DND-41 (cell line): Measurements from ENCODE around the gene SPATA19.
A peak's percentile ranks its signal among the peaks of the same experiment; 100 is the strongest.

Experiments
- ATAC-seq: fragments of 200-7000 bp; cut with Tn5 transposase; 3 replicates; pipeline ENCODE4 v1.9.1; 2021; ENCODE audit warnings: low read depth; ENCODE audit not compliant: insufficient read depth
- DNase-seq: peaks from one replicate; pipeline ENCODE4 v3.0.0-alpha.2; 2020
- H2AFZ ChIP-seq: 2 replicates; pipeline ENCODE4 v1.6.0; 2012; ENCODE audit warnings: low read depth, low read length
- H3K27ac ChIP-seq: 2 replicates; pipeline ENCODE4 v1.5.1; 2012; ENCODE audit warnings: low read length, inconsistent platforms
- H3K27me3 ChIP-seq: fragments of 200-600 bp; sonication (generic); 2 replicates; pipeline ENCODE4 v1.6.0; 2012; ENCODE audit warnings: low read length, mild to moderate bottlenecking, inconsistent platforms; ENCODE audit not compliant: insufficient read depth, poor library complexity
- H3K36me3 ChIP-seq: 2 replicates; pipeline ENCODE4 v1.5.1; 2012; ENCODE audit warnings: low read length, inconsistent platforms; ENCODE audit not compliant: insufficient read depth
- H3K4me1 ChIP-seq: 2 replicates; pipeline ENCODE4 v1.5.1; 2012; ENCODE audit warnings: mild to moderate bottlenecking, low read length; ENCODE audit not compliant: insufficient read depth
- H3K4me2 ChIP-seq: 2 replicates; pipeline ENCODE4 v1.6.0; 2012; ENCODE audit warnings: mild to moderate bottlenecking, moderate library complexity, low read length, inconsistent platforms; ENCODE audit not compliant: insufficient read depth
- H3K4me3 ChIP-seq, 2 experiments: fragments of 200-600 bp in 1 of 2; shearing (Covaris generic) in 1 of 2; 2 replicates each; pipeline ENCODE4 v1.5.1; 2012 to 2016; ENCODE audit warnings: inconsistent platforms in 2 of 2, low read length in 2 of 2, mild to moderate bottlenecking in 2 of 2, low read depth in 1 of 2, moderate library complexity in 1 of 2
- H3K79me2 ChIP-seq: 2 replicates; pipeline ENCODE4 v1.6.0; 2012; ENCODE audit warnings: low read length, inconsistent platforms; ENCODE audit not compliant: insufficient read depth
- H3K9ac ChIP-seq: 2 replicates; pipeline ENCODE4 v1.6.0; 2012; ENCODE audit warnings: low read depth, mild to moderate bottlenecking, inconsistent platforms, low read length, moderate library complexity
- H3K9me3 ChIP-seq: 2 replicates; pipeline ENCODE4 v1.5.1; 2012; ENCODE audit warnings: low read length, moderate library complexity, mild to moderate bottlenecking, inconsistent platforms; ENCODE audit not compliant: insufficient read depth, severe bottlenecking
- H4K20me1 ChIP-seq: 2 replicates; pipeline ENCODE4 v1.6.0; 2012; ENCODE audit warnings: low read length; ENCODE audit not compliant: insufficient read depth
- EZH2 ChIP-seq: IDR thresholded peaks from 3 replicates; pipeline ENCODE4 v1.6.1; 2012; ENCODE audit warnings: borderline replicate concordance, low read depth, mild to moderate bottlenecking, moderate library complexity, low read length, inconsistent platforms; ENCODE audit not compliant: severe bottlenecking
- TF ChIP-seq, protein P1 (sequence below): IDR thresholded peaks from 2 replicates; pipeline ENCODE4 v1.5.1; 2012; ENCODE audit warnings: borderline replicate concordance, low read length, moderate library complexity, mild to moderate bottlenecking; ENCODE audit not compliant: poor library complexity, severe bottlenecking; ENCODE audit errors: extremely low read depth

The SPATA19 gene

DNA sequence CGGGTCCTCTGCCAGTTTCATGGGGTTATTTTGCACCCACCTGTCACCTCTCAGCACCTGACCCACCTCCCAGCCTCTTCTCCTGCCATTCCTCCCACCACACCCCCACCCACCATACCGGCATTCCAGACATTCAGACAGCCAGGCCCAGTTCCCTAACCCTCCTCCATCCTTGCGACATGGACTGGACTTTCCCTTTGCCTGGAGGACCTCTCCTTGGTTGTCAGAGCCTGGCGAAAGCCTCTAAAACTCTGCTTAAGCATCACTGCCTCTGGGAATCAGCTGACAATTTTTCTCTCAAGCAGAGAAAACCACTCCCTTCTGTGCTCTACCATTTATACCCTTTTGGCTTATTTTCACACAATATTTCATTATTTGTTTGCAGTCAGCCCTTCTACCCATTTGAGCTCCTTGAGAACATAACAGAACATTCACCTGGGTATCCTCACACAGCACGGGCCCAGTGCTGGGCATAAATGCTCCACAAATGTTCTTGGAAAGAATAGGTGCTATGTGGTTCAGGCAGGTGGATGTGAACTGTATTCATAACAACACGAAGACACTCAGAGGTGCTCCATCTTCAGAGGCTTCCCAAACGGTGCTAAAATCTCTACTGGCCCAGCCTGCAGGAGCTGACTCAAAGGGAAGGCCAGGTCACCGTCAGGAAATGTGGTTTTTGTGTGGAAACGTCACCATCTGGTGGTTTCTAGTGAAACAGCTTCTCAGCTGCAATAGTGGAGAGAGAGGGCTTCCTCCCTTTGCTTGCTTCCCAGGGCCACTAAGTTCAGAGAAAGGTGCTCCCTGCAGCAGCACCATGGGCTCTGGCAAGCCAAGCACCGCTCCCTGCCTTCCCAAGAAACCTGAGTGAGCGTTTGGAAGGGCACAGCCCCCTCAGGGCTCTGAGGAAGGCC lies 10.4 kb downstream of the SPATA19 start:
- Histone ChIP-seq H2AFZ (peak overlapping the region; percentile 28; the same call in 1 of the 2 replicates), H3K79me2 (no peaks in the 10 kb centered on the region), H3K4me3 (no peak overlapping the region), H3K4me2 (no peak overlapping the region), H3K27ac (no peak overlapping the region), H4K20me1 (no peaks in the 10 kb centered on the region), H3K27me3 (no peaks in the 10 kb centered on the region), H3K9me3 (no peaks in the 10 kb centered on the region), H3K4me1 (no peaks in the 10 kb centered on the region), H3K36me3 (no peaks in the 10 kb centered on the region), H3K9ac (no peak overlapping the region)
- TF ChIP-seq EZH2: no peak
- TF ChIP-seq, protein P1, sequence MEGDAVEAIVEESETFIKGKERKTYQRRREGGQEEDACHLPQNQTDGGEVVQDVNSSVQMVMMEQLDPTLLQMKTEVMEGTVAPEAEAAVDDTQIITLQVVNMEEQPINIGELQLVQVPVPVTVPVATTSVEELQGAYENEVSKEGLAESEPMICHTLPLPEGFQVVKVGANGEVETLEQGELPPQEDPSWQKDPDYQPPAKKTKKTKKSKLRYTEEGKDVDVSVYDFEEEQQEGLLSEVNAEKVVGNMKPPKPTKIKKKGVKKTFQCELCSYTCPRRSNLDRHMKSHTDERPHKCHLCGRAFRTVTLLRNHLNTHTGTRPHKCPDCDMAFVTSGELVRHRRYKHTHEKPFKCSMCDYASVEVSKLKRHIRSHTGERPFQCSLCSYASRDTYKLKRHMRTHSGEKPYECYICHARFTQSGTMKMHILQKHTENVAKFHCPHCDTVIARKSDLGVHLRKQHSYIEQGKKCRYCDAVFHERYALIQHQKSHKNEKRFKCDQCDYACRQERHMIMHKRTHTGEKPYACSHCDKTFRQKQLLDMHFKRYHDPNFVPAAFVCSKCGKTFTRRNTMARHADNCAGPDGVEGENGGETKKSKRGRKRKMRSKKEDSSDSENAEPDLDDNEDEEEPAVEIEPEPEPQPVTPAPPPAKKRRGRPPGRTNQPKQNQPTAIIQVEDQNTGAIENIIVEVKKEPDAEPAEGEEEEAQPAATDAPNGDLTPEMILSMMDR: peak; percentile 89
- DNase-seq (peak; percentile 69), ATAC-seq (peak; percentile 94)

DNA sequence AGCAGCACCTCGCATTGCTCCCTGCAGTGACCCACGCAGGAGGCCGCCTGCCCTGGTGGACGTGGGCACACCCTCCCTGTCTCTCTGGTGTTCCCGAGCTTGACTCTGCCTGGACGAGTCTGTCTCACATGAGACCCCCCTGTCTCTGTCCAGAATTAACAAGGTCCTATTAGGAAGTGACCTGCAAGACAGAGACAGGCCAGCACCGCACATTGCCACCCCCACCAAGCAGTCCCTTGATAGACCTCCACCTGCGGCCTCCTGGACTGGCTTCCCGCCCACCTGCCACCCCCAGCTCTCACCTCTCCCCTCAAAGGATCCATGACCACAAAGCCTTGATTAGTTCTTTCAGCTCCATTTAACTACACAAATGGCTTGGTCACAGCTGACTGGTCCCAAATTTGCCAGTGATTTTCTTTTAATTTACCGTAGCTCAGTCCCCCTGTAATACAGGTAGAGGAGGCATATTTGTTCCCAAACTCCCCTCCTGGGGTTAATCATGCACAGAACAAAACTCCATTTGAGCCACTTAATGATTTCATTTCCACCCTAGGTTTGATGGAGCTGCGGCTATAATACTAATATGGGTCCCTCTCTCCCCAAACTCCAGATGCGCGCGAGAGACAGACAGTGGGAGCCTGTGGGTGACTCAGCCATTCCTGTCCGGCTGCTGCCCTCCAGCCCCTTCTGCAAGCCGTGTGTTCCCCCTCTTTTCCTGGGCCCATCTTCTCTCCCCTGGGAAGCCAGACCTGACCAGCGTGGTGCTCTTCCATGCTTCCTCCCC lies 11.2 kb downstream of the SPATA19 start:
- ATAC-seq: no peak
- Histone ChIP-seq H3K9ac (no peak overlapping the region), H3K4me3 (no peak overlapping the region), H3K27ac (no peak overlapping the region), H4K20me1 (no peaks in the 10 kb centered on the region), H3K9me3 (no peaks in the 10 kb centered on the region), H3K4me2 (no peak overlapping the region), H3K27me3 (no peaks in the 10 kb centered on the region), H3K36me3 (no peaks in the 10 kb centered on the region), H3K79me2 (no peaks in the 10 kb centered on the region), H3K4me1 (no peaks in the 10 kb centered on the region), H2AFZ (no peak overlapping the region)
- DNase-seq: no peak
- no peak for TF ChIP-seq EZH2
- TF ChIP-seq, protein P1: no peak

DNA sequence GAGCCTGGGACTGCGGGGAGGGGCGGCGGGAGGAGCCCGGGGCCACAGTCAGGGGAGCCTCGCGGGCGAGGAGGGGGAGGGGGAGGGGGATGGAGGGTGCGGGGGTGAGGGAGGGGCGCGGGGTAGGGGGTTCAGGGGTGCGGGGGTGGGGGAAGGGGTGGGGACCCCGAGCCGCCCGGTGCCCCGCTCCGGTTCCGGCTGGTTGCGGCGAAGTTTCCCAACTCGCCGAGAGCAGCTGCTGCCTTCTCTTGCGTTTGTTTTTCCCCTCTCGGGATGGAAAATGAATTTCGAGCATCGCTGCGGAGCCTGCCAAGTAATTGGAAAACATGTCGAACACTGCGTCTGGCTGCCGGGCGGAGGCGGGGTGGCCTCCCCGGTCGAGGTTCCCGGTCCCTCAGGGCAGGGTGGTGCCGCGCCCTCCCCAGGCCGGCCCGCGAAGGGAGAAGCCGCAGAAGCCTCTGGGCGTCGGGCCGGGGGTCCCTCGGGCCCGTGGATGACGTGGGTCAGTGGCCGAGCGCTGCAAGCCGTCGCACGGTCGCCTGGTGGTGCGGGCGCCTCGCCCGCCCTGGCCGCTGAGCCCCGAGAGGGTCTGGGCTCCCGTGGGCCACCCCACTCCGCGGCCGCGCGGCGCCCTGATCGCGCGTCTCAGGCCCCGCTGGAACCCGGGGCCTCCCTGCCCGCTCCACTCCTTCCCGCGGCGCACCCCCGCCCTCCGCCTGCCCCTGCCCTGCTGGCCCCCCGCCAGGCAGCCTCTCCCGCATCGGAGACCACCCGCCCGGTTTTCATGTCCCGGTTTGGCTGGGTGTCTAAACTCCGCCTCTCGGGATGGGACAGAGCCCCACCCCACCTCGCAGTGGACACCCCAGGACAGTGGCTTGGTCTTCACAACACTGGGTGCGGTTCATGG lies 12.1 kb downstream of the SPATA19 start:
- no peak overlapping the region for H3K4me3 ChIP-seq
- H3K4me1 ChIP-seq: no peaks in the 10 kb centered on the region
- no peak overlapping the region for H3K4me2 ChIP-seq
- H4K20me1 ChIP-seq: no peaks in the 10 kb centered on the region
- DNase-seq (no peak), ATAC-seq (no peak)
- H3K27me3 ChIP-seq: no peaks in the 10 kb centered on the region
- no peak overlapping the region for H2AFZ ChIP-seq
- no peaks in the 10 kb centered on the region for H3K79me2 ChIP-seq
- no peaks in the 10 kb centered on the region for H3K36me3 ChIP-seq
- H3K9me3 ChIP-seq: no peaks in the 10 kb centered on the region
- TF ChIP-seq EZH2: no peak
- TF ChIP-seq, protein P1: no peak
- no peak overlapping the region for H3K9ac ChIP-seq
- H3K27ac ChIP-seq: no peak overlapping the region
